Sigmoid colon (tissue), 7 donors: ENCODE data around the gene SORBS1. TPM values are rescaled to one million over a fixed set of nuclear protein-coding genes. Genes with fewer than 3 reads are reported as not detected.

Experiments
- DNase-seq: peaks from one replicate; pipeline ENCODE4 v3.0.0-alpha.2; 2019
- H3K27ac ChIP-seq, 4 donors: fragments of 200-600 bp; sonication (generic); one replicate each; pipeline ENCODE4 v1.5.1; 2016 to 2019; ENCODE audit warnings: mild to moderate bottlenecking in 1 of 4
- H3K27me3 ChIP-seq, 3 donors: fragments of 200-600 bp; sonication (generic); one replicate each; pipeline ENCODE4 v1.5.1; 2019; ENCODE audit warnings: mild to moderate bottlenecking in 1 of 3
- H3K36me3 ChIP-seq, 4 donors: fragments of 200-600 bp; sonication (generic); one replicate each; pipeline ENCODE4 v1.5.1; 2016 to 2019
- H3K4me1 ChIP-seq, 4 donors: fragments of 200-600 bp; sonication (generic); one replicate each; pipeline ENCODE4 v1.5.1; 2017 to 2019
- H3K4me3 ChIP-seq, 4 donors: fragments of 200-600 bp; sonication (generic); one replicate each; pipeline ENCODE4 v1.5.1; 2017 to 2019; ENCODE audit warnings: mild to moderate bottlenecking in 2 of 4, moderate library complexity in 1 of 4
- H3K9me3 ChIP-seq, 4 donors: fragments of 200-600 bp in 3 of 4; sonication (generic) in 3 of 4; one replicate each; pipeline versions ENCODE4 v1.5.1 to v1.6.1; 2013 to 2019
- EP300 ChIP-seq, 4 donors: sonication (generic); formaldehyde crosslinking; IDR thresholded peaks; one replicate each; pipeline ENCODE4 v1.6.1; 2017; ENCODE audit warnings: antibody characterized with exemption in 4 of 4
- POLR2A ChIP-seq, 2 donors: fragments of 450-650 bp; IDR thresholded peaks; one replicate each; pipeline ENCODE4 v1.6.1; 2016; ENCODE audit warnings: antibody characterized with exemption in 2 of 2, mild to moderate bottlenecking in 2 of 2, moderate library complexity in 2 of 2
- POLR2AphosphoS5 ChIP-seq, 4 donors: sonication (generic); formaldehyde crosslinking; IDR thresholded peaks; one replicate each; pipeline ENCODE4 v1.6.1; 2017; ENCODE audit warnings: antibody characterized with exemption in 4 of 4
- WGBS, 2 donors: extraction: QIAGEN DNeasy Blood & Tissue Kit; methylation state at CpG; one replicate each; pipeline ENCODE4 v1.1.7; 2013; 5-methylcytosine and 5-hydroxymethylcytosine counted together
- intact Hi-C: fragments of 100-400 bp; cut with DNase I; formaldehyde crosslinking; loops from one replicate; pipeline ENCODE4 v1.15.1; 2023
- polyA plus RNA-seq, 3 donors: library from polyadenylated mRNA; stranded (reverse); fragments of 200-250 nt; gene quantifications; one replicate each; pipeline ENCODE4 v1.2.3, GENCODE V29; 2013
- total RNA-seq, 4 donors: library from RNA; depleted of rRNA; stranded (reverse); fragments of >200 nt; gene quantifications; one replicate each; pipeline ENCODE4 v1.1.0, GENCODE V29; 2016
- TF ChIP-seq, protein P1 (sequence below), 4 experiments: fragments of 450-650 bp in 3 of 4; fragments of 200-600 bp in 1 of 4; IDR thresholded peaks; one replicate each; pipeline ENCODE4 v1.5.1; 2016 to 2019; ENCODE audit warnings: antibody characterized with exemption in 4 of 4, mild to moderate bottlenecking in 3 of 4, moderate library complexity in 2 of 4
- donor health status: healthy with polysubstance abuse.
- donor health status: Bipolar disorder and iron deficiency.
- donor health status: healthy.

The SORBS1 gene
- total and polyA plus RNA-seq, 7 donors = 8.1 to 1,403 (median 664) TPM

DNA sequence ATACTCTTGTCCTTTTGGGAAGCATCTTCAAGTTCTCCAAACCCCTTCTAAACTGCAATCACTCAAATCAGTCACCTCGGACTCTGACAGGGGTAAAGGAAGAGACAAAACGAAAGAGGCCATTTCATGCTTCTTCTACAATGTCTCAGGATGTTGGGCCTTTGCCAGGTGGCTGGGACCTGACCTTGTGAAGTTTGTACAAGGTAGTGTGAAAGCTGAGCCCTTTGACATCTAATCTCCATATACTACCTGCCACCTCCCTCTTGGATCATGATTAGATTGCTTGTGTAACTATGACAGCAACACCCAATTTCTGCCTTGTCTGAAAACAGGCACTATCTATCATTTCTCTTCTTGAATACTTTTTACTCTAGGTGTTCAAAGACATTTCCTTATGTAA is 235.3 kb downstream of the SORBS1 start:
- Histone ChIP-seq H3K9me3 (no peaks in the 10 kb centered on the region), H3K27me3 (no peaks in the 10 kb centered on the region), H3K27ac (peak overlapping the region in 2 of 4 donors; percentile 6 to 85), H3K36me3 (peaks cover 18 to 99% (median 49%) of the 10 kb centered on the region in 4 donors), H3K4me1 (peaks cover 0 to 36% (median 24%) of the 10 kb centered on the region in 4 donors), H3K4me3 (no peak overlapping the region)
- DNase-seq = no peak
- 75 to 84% methylated on average over 2 of the region's 2 CpGs for WGBS, 2 donors
- TF ChIP-seq POLR2AphosphoS5 (IDR thresholded peaks at IDR 0.05) = no peak
- TF ChIP-seq POLR2A (IDR thresholded peaks at IDR 0.05) = no peak
- TF ChIP-seq, protein P1, sequence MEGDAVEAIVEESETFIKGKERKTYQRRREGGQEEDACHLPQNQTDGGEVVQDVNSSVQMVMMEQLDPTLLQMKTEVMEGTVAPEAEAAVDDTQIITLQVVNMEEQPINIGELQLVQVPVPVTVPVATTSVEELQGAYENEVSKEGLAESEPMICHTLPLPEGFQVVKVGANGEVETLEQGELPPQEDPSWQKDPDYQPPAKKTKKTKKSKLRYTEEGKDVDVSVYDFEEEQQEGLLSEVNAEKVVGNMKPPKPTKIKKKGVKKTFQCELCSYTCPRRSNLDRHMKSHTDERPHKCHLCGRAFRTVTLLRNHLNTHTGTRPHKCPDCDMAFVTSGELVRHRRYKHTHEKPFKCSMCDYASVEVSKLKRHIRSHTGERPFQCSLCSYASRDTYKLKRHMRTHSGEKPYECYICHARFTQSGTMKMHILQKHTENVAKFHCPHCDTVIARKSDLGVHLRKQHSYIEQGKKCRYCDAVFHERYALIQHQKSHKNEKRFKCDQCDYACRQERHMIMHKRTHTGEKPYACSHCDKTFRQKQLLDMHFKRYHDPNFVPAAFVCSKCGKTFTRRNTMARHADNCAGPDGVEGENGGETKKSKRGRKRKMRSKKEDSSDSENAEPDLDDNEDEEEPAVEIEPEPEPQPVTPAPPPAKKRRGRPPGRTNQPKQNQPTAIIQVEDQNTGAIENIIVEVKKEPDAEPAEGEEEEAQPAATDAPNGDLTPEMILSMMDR (IDR thresholded peaks at IDR 0.05) = no peak
- TF ChIP-seq EP300 (IDR thresholded peaks at IDR 0.05) = no peak
- intact Hi-C loops = no loop called here

DNA sequence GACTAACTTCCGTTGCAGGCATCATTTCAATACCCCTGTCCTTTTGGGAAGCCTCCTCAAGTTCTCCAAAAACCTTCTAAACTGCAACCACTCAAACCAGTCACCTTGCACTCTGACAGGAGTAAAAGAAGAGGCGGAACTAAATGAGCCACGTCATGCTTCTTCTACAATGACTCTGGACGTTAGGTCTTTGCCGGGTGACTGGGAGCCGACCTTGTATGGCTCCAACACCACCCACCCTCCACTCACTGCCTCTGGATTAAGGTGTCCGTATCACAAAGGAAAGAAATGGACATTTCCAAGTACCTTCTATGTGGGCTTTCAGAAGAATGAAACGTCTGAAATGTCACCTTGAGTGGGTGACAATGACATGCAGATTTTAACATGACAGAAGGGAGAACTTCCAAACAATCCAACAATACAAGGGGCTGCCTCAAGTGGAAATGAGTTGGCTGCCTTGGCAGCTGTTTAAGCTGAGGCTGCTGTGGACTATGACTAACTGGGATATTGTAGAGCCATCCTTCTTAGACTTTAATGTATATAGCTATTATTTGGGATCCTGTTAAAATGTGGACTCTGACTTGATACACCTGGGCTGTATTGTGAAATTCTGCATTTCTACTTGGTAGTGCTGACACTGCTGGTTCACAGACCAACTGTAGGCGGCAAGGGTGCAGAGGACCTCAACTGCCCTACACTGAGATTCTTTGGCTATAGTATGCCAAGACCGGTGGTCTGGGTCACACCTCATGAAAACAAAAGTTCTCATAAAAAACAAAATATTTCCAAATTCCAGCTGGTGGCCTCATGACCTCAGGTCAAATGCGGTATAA is 236.5 kb downstream of the SORBS1 start:
- H3K27me3 ChIP-seq = no peaks in the 10 kb centered on the region
- no peak for DNase-seq
- intact Hi-C loops = no loop called here
- H3K36me3 ChIP-seq = peaks cover 23 to 99% (median 54%) of the 10 kb centered on the region in 4 donors
- TF ChIP-seq POLR2AphosphoS5 (IDR thresholded peaks at IDR 0.05) (no peak), EP300 (IDR thresholded peaks at IDR 0.05) (no peak), POLR2A (IDR thresholded peaks at IDR 0.05) (no peak)
- TF ChIP-seq, protein P1 (IDR thresholded peaks at IDR 0.05) = no peak
- no peaks in the 10 kb centered on the region for H3K9me3 ChIP-seq
- peak overlapping the region in 2 of 4 donors; percentile 3 to 5 for H3K27ac ChIP-seq
- H3K4me1 ChIP-seq = peaks cover 0 to 35% (median 24%) of the 10 kb centered on the region in 4 donors
- H3K4me3 ChIP-seq = no peak overlapping the region
- 89 to 90% methylated on average over 11 of the region's 11 CpGs for WGBS, 2 donors

DNA sequence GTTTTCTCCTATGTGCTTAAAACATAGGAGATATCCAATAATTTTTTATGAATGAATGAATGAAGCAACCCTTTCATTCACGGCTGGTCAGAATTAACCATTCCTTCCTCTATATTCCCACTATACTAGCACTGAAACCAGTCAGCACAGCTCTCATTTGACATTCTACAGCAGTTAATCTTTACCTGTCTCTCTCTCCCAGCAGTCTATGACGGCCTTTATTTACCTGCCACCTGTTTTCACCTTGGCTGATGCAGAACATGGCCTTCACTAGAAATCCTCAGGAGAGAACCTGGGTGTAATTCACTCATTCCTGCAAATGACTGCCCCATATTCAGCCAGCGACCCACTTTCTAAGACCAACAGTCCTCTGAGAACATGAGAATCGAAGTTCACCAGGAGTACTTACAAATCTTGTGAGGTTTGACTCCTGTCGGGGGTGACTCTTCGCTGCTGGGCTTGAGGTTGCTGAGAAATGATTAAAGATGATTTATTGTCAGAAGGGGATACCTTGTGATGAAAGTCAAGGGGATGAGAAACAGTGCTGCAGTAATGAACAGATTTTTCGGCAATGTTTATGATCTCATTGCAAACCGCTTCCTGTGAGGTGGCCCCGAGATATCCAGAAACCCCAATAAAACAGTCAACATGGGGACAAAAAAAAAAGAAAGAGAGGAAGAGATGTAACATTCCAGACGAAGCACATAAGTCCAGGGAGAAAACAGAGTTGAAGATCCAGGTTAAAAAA is 239.4 kb downstream of the SORBS1 start:
- 87 to 95% methylated on average over 10 of the region's 10 CpGs for WGBS, 2 donors
- Histone ChIP-seq H3K4me1 (peaks cover 0 to 22% (median 13%) of the 10 kb centered on the region in 4 donors), H3K4me3 (no peak overlapping the region), H3K27ac (peak overlapping the region in 2 of 4 donors; percentile 20 to 21), H3K36me3 (peaks cover 41 to 99% (median 50%) of the 10 kb centered on the region in 4 donors), H3K27me3 (no peaks in the 10 kb centered on the region), H3K9me3 (no peaks in the 10 kb centered on the region)
- DNase-seq = no peak
- intact Hi-C loops = no loop called here
- no peak for TF ChIP-seq POLR2AphosphoS5 (IDR thresholded peaks at IDR 0.05)
- TF ChIP-seq POLR2A (IDR thresholded peaks at IDR 0.05) = no peak
- TF ChIP-seq, protein P1 (IDR thresholded peaks at IDR 0.05) = no peak
- no peak for TF ChIP-seq EP300 (IDR thresholded peaks at IDR 0.05)

DNA sequence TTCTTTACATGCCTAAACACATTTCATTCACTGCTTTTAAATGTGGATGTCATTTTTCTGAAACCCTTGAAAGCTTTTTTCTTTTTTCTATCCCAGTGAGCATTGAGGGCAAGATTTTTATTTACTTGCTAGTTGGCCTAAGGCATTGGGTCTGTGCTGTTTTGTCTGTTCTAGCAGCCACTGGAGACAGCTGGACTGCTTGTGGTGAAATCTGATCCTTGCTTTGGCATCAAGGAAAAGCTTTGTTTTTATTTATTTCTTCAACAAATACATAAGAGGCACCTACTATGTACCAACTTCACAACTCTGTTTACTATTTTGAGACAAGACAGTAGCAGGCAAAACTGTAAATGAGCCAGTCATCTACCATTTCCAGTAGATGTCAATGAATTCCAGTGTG is 241.9 kb downstream of the SORBS1 start:
- no peaks in the 10 kb centered on the region for H3K9me3 ChIP-seq
- intact Hi-C loops = no loop called here
- H3K4me1 ChIP-seq = peaks cover 0 to 40% (median 27%) of the 10 kb centered on the region in 4 donors
- peaks cover 50 to 99% (median 66%) of the 10 kb centered on the region in 4 donors for H3K36me3 ChIP-seq
- no peaks in the 10 kb centered on the region for H3K27me3 ChIP-seq
- DNase-seq = no peak
- TF ChIP-seq, protein P1 (IDR thresholded peaks at IDR 0.05) = no peak
- no peak for TF ChIP-seq POLR2A (IDR thresholded peaks at IDR 0.05)
- no peak for TF ChIP-seq POLR2AphosphoS5 (IDR thresholded peaks at IDR 0.05)
- TF ChIP-seq EP300 (IDR thresholded peaks at IDR 0.05) = no peak
- H3K27ac ChIP-seq = no peak overlapping the region
- no peak overlapping the region for H3K4me3 ChIP-seq
